ENCODE results near the gene YIPF7. TPM values are rescaled to one million over a fixed set of nuclear protein-coding genes. Genes with fewer than 3 reads are reported as not detected.

YIPF7 gene
- total and polyA plus RNA-seq, 9 of the 15 experiments (the other 6 are each of a cell fraction or from before 2014, with no cell fraction given): 0.14 TPM; not detected in 8

DNA sequence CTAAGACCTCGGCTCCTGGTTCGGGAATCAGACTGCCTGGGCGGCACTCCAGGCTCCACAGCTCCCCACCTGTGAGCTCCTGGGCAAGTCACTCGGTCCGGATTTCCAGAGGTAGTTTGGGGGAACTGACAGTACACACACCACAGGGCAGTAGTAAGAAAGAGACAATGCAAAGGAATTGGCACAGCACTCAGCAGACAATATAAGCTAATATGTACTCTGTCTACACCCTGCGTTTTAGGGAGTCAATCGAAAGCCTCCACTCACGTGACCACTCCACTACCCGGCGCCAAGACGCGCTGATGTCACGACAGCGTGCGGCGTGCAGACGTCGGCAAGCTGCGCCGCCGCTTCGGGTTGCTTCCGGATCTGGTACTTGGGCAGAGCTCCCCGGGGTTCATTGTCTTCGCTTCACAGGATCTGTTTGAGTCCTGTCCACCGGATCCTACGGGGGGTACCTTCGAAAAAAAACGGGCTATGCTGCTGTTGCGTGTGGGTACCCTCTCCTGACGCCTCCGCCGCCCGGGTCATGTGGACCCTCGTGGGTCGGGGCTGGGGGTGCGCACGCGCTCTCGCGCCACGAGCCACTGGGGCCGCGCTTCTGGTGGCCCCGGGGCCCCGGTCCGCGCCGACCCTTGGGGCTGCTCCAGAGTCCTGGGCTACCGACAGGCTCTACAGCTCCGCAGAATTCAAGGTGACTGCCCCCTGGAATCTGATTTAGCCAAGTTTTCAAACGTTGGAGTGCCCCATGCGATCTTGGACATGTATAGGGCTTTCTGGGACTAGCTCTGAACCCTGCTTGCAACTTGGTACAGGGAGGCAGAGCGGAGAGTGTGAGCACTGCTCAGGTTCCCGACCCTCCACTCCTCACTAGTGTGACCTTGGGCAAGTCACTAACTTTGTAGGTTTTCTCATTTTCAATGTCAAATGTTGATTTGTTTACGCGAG lies 26.9 kb upstream of the YIPF7 start, which contains the start of gene GUF1 (continued):
- TF ChIP-seq, protein P1, sequence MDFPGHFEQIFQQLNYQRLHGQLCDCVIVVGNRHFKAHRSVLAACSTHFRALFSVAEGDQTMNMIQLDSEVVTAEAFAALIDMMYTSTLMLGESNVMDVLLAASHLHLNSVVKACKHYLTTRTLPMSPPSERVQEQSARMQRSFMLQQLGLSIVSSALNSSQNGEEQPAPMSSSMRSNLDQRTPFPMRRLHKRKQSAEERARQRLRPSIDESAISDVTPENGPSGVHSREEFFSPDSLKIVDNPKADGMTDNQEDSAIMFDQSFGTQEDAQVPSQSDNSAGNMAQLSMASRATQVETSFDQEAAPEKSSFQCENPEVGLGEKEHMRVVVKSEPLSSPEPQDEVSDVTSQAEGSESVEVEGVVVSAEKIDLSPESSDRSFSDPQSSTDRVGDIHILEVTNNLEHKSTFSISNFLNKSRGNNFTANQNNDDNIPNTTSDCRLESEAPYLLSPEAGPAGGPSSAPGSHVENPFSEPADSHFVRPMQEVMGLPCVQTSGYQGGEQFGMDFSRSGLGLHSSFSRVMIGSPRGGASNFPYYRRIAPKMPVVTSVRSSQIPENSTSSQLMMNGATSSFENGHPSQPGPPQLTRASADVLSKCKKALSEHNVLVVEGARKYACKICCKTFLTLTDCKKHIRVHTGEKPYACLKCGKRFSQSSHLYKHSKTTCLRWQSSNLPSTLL (IDR thresholded peaks at IDR 0.05): no peak
- TF ChIP-seq FOXJ2 (tag; IDR thresholded peaks at IDR 0.05): no peak
- TF ChIP-seq ZBTB17 (CRISPR knock-in tag; IDR thresholded peaks at IDR 0.05): no peak
- TF ChIP-seq, protein P2, sequence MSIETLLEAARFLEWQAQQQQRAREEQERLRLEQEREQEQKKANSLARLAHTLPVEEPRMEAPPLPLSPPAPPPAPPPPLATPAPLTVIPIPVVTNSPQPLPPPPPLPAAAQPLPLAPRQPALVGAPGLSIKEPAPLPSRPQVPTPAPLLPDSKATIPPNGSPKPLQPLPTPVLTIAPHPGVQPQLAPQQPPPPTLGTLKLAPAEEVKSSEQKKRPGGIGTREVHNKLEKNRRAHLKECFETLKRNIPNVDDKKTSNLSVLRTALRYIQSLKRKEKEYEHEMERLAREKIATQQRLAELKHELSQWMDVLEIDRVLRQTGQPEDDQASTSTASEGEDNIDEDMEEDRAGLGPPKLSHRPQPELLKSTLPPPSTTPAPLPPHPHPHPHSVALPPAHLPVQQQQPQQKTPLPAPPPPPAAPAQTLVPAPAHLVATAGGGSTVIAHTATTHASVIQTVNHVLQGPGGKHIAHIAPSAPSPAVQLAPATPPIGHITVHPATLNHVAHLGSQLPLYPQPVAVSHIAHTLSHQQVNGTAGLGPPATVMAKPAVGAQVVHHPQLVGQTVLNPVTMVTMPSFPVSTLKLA (conservative IDR thresholded peaks at IDR 0.05): peak; percentile 93 to 96
- peak; percentile 78 for TF ChIP-seq ZFX (CRISPR knock-in tag; IDR thresholded peaks at IDR 0.05)
- TF ChIP-seq EGR1 (conservative IDR thresholded peaks at IDR 0.05): peak; percentile 90
- no peak for TF ChIP-seq PTTG1 (tag; IDR thresholded peaks at IDR 0.05; ENCODE audit: low read depth)
- no peak for TF ChIP-seq CBX8 (IDR thresholded peaks at IDR 0.05; ENCODE audit: borderline replicate concordance, extremely low read depth, low read depth, low read length, poor library complexity, severe bottlenecking)
- TF ChIP-seq SMAD4 (CRISPR knock-in tag; conservative IDR thresholded peaks at IDR 0.05): 0 out of 2 replicates have a peak, but pooled peaks have one; percentile 53
- TF ChIP-seq TAF9B (IDR thresholded peaks at IDR 0.05; ENCODE audit: partially characterized antibody): peak; percentile 79
- no peak for TF ChIP-seq ADNP (tag; IDR thresholded peaks at IDR 0.05)
- TF ChIP-seq, protein P3, sequence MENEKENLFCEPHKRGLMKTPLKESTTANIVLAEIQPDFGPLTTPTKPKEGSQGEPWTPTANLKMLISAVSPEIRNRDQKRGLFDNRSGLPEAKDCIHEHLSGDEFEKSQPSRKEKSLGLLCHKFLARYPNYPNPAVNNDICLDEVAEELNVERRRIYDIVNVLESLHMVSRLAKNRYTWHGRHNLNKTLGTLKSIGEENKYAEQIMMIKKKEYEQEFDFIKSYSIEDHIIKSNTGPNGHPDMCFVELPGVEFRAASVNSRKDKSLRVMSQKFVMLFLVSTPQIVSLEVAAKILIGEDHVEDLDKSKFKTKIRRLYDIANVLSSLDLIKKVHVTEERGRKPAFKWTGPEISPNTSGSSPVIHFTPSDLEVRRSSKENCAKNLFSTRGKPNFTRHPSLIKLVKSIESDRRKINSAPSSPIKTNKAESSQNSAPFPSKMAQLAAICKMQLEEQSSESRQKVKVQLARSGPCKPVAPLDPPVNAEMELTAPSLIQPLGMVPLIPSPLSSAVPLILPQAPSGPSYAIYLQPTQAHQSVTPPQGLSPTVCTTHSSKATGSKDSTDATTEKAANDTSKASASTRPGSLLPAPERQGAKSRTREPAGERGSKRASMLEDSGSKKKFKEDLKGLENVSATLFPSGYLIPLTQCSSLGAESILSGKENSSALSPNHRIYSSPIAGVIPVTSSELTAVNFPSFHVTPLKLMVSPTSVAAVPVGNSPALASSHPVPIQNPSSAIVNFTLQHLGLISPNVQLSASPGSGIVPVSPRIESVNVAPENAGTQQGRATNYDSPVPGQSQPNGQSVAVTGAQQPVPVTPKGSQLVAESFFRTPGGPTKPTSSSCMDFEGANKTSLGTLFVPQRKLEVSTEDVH (IDR thresholded peaks at IDR 0.05; ENCODE audit: low read depth, partially characterized antibody): peak; percentile 79
- TF ChIP-seq ZNF75A (CRISPR knock-in tag; IDR thresholded peaks at IDR 0.05): no peak
- peak; percentile 76; the same call in 1 of the 2 replicates for TF ChIP-seq ZBTB7A (IDR thresholded peaks at IDR 0.05; ENCODE audit: borderline replicate concordance, control insufficient read depth, low read depth, low read length)
- TF ChIP-seq, protein P4, sequence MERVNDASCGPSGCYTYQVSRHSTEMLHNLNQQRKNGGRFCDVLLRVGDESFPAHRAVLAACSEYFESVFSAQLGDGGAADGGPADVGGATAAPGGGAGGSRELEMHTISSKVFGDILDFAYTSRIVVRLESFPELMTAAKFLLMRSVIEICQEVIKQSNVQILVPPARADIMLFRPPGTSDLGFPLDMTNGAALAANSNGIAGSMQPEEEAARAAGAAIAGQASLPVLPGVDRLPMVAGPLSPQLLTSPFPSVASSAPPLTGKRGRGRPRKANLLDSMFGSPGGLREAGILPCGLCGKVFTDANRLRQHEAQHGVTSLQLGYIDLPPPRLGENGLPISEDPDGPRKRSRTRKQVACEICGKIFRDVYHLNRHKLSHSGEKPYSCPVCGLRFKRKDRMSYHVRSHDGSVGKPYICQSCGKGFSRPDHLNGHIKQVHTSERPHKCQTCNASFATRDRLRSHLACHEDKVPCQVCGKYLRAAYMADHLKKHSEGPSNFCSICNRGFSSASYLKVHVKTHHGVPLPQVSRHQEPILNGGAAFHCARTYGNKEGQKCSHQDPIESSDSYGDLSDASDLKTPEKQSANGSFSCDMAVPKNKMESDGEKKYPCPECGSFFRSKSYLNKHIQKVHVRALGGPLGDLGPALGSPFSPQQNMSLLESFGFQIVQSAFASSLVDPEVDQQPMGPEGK (CRISPR knock-in tag; IDR thresholded peaks at IDR 0.05; ENCODE audit: borderline replicate concordance): no peak
